Measurements from ENCODE around the gene WT1.

WT1 gene

GRCh38 chr11:32343325-32344008 is 91.9 kb downstream of the WT1 start:
- H3K79me2 ChIP-seq (ENCODE audit: insufficient read depth, low read length): no peaks in the 10 kb centered on the region
- peak overlapping the region; percentile 21; the same call in 1 of the 2 replicates for H3K27ac ChIP-seq (ENCODE audit: low read length)
- no peaks in the 10 kb centered on the region for H3K27me3 ChIP-seq (ENCODE audit: insufficient read depth, low read length, poor library complexity)
- H3K4me3 ChIP-seq (ENCODE audit: low read depth in 1 of 2, low read length in 2 of 2): no peak overlapping the region
- DNase-seq (no peak), ATAC-seq (ENCODE audit: insufficient read depth, low read depth) (peak; percentile 99)
- peaks cover 22% of the 10 kb centered on the region for H3K4me1 ChIP-seq (ENCODE audit: insufficient read depth, low read length)
- no peak overlapping the region for H2AFZ ChIP-seq (ENCODE audit: low read depth, low read length)
- H3K9me3 ChIP-seq (ENCODE audit: insufficient read depth, low read length, severe bottlenecking): no peaks in the 10 kb centered on the region
- H3K36me3 ChIP-seq (ENCODE audit: insufficient read depth, low read length): no peaks in the 10 kb centered on the region
- peak overlapping the region; percentile 2; the same call in 1 of the 2 replicates for H3K4me2 ChIP-seq (ENCODE audit: insufficient read depth, low read length)
- H3K9ac ChIP-seq (ENCODE audit: low read depth, low read length): no peak overlapping the region
- TF ChIP-seq CTCF (IDR thresholded peaks at IDR 0.05; ENCODE audit: borderline replicate concordance, extremely low read depth, low read length, poor library complexity, severe bottlenecking) (no peak), EZH2 (IDR thresholded peaks at IDR 0.05; ENCODE audit: borderline replicate concordance, low read depth, low read length, severe bottlenecking) (no peak)
- no peaks in the 10 kb centered on the region for H4K20me1 ChIP-seq (ENCODE audit: insufficient read depth, low read length)

- Histone ChIP-seq H3K4me3 (ENCODE audit: low read depth in 1 of 2, low read length in 2 of 2) (no peak overlapping the region), H3K4me2 (ENCODE audit: insufficient read depth, low read length) (no peak overlapping the region), H3K4me1 (ENCODE audit: insufficient read depth, low read length) (peaks cover 22% of the 10 kb centered on the region), H3K36me3 (ENCODE audit: insufficient read depth, low read length) (no peaks in the 10 kb centered on the region), H4K20me1 (ENCODE audit: insufficient read depth, low read length) (no peaks in the 10 kb centered on the region), H2AFZ (ENCODE audit: low read depth, low read length) (no peak overlapping the region), H3K9ac (ENCODE audit: low read depth, low read length) (no peak overlapping the region), H3K79me2 (ENCODE audit: insufficient read depth, low read length) (no peaks in the 10 kb centered on the region), H3K27ac (ENCODE audit: low read length) (no peak overlapping the region), H3K27me3 (ENCODE audit: insufficient read depth, low read length, poor library complexity) (no peaks in the 10 kb centered on the region), H3K9me3 (ENCODE audit: insufficient read depth, low read length, severe bottlenecking) (no peaks in the 10 kb centered on the region)
- no peak for TF ChIP-seq CTCF (IDR thresholded peaks at IDR 0.05; ENCODE audit: borderline replicate concordance, extremely low read depth, low read length, poor library complexity, severe bottlenecking)
- no peak for TF ChIP-seq EZH2 (IDR thresholded peaks at IDR 0.05; ENCODE audit: borderline replicate concordance, low read depth, low read length, severe bottlenecking)
- no peak for DNase-seq
- ATAC-seq (ENCODE audit: insufficient read depth, low read depth): no peak
These were observed 93.4 kb downstream of the WT1 start for GRCh38 chr11:32341620-32342613.

GRCh38 chr11:32340181-32340580 is 95.2 kb downstream of the WT1 start:
- Histone ChIP-seq H2AFZ (ENCODE audit: low read depth, low read length) (no peak overlapping the region), H3K36me3 (ENCODE audit: insufficient read depth, low read length) (no peaks in the 10 kb centered on the region), H3K4me3 (ENCODE audit: low read depth in 1 of 2, low read length in 2 of 2) (no peak overlapping the region), H3K9ac (ENCODE audit: low read depth, low read length) (no peak overlapping the region), H3K27me3 (ENCODE audit: insufficient read depth, low read length, poor library complexity) (no peaks in the 10 kb centered on the region), H3K4me1 (ENCODE audit: insufficient read depth, low read length) (peaks cover 22% of the 10 kb centered on the region), H3K27ac (ENCODE audit: low read length) (no peak overlapping the region), H3K79me2 (ENCODE audit: insufficient read depth, low read length) (no peaks in the 10 kb centered on the region), H3K4me2 (ENCODE audit: insufficient read depth, low read length) (no peak overlapping the region), H4K20me1 (ENCODE audit: insufficient read depth, low read length) (no peaks in the 10 kb centered on the region), H3K9me3 (ENCODE audit: insufficient read depth, low read length, severe bottlenecking) (peaks cover under 1% of the 10 kb centered on the region)
- no peak for TF ChIP-seq EZH2 (IDR thresholded peaks at IDR 0.05; ENCODE audit: borderline replicate concordance, low read depth, low read length, severe bottlenecking)
- TF ChIP-seq CTCF (IDR thresholded peaks at IDR 0.05; ENCODE audit: borderline replicate concordance, extremely low read depth, low read length, poor library complexity, severe bottlenecking): no peak
- ATAC-seq (ENCODE audit: insufficient read depth, low read depth): no peak
- no peak for DNase-seq

Measured in DND-41 (cell line).